B cell (primary cell): ENCODE results near the gene RSPH1. TPM values are rescaled to one million over a fixed set of nuclear protein-coding genes. Genes with fewer than 3 reads are reported as not detected.

Source experiments
- ATAC-seq: fragments of 200-7000 bp; cut with Tn5 transposase; one replicate; pipeline ENCODE4 v1.10.0; 2021; ENCODE audit warnings: low read depth, mild to moderate bottlenecking, moderate number of reproducible peaks, moderate library complexity
- CTCF ChIA-PET: fragments of 350-600 bp; sonication (Branson Sonifier 250); formaldehyde crosslinking; loops from one replicate; lab custom pipeline; 2021; ENCODE audit warnings: antibody characterized with exemption, inconsistent platforms; lab: Charles Lee
- POLR2A ChIA-PET: fragments of 350-600 bp; sonication (Branson Sonifier 250); formaldehyde crosslinking; loops from one replicate; lab custom pipeline; 2021; ENCODE audit warnings: antibody characterized with exemption; lab: Charles Lee
- DNase-seq: peaks from one replicate; pipeline ENCODE4 v3.0.0; 2013
- H2AFZ ChIP-seq: 2 replicates; pipeline ENCODE4 v1.6.1; 2012; ENCODE audit warnings: mild to moderate bottlenecking, low read depth, low read length; ENCODE audit not compliant: insufficient read depth, poor library complexity, severe bottlenecking
- H3K27ac ChIP-seq, 2 donors: 1 replicate in 1 of 2; 2 replicates in 1 of 2; pipeline ENCODE4 v1.5.1; 2012 to 2013; ENCODE audit warnings: low read length in 2 of 2, mild to moderate bottlenecking in 2 of 2, moderate library complexity in 1 of 2
- H3K27me3 ChIP-seq, 4 experiments: fragments of 200-600 bp in 1 of 4; sonication (generic) in 1 of 4; replicated peaks in 1 of 4; 1 replicate in 2 of 4; 2 replicates in 2 of 4; pipeline versions ENCODE4 v1.6.1 to v1.7.0; 2013 to 2016; ENCODE audit warnings: low read length in 3 of 4, mild to moderate bottlenecking in 2 of 4, mixed read lengths in 1 of 4, moderate library complexity in 1 of 4; ENCODE audit not compliant: insufficient read depth in 4 of 4, control insufficient read depth in 3 of 4; ENCODE audit errors: control extremely low read depth in 1 of 4
- H3K36me3 ChIP-seq, 2 experiments: replicated peaks in 1 of 2; 1 replicate in 1 of 2; 2 replicates in 1 of 2; pipeline versions ENCODE4 v1.6.1 to v1.7.1; 2013; ENCODE audit warnings: low read length in 1 of 2; ENCODE audit not compliant: insufficient read depth in 2 of 2, control insufficient read depth in 1 of 2; ENCODE audit errors: control extremely low read depth in 1 of 2, extremely low read depth in 1 of 2
- H3K4me1 ChIP-seq, 2 donors: fragments of 200-600 bp in 1 of 2; sonication (generic) in 1 of 2; 1 replicate in 1 of 2; 2 replicates in 1 of 2; pipeline versions ENCODE4 v1.5.1 to v1.6.1; 2013 to 2017; ENCODE audit warnings: low read length in 2 of 2; ENCODE audit not compliant: control insufficient read depth in 2 of 2, insufficient read depth in 2 of 2
- H3K4me2 ChIP-seq: replicated peaks from 2 replicates; pipeline ENCODE3; 2012; ENCODE audit warnings: mild to moderate bottlenecking, low read depth, low read length; ENCODE audit not compliant: poor library complexity, severe bottlenecking
- H3K4me3 ChIP-seq, 5 experiments: fragments of 200-600 bp in 1 of 5; sonication (generic) in 1 of 5; 1 replicate in 3 of 5; 2 replicates in 2 of 5; pipeline versions ENCODE4 v1.5.1 to v1.7.0; 2011 to 2016; ENCODE audit warnings: low read length in 4 of 5, mild to moderate bottlenecking in 4 of 5, low read depth in 2 of 5, control low read depth in 1 of 5, moderate library complexity in 1 of 5; ENCODE audit not compliant: insufficient read depth in 1 of 5; ENCODE audit errors: control extremely low read depth in 1 of 5, extremely low read depth in 1 of 5
- H3K79me2 ChIP-seq: fragments of 200-600 bp; sonication (generic); one replicate; pipeline ENCODE4 v1.6.0; 2016; ENCODE audit warnings: low read length; ENCODE audit not compliant: control insufficient read depth, insufficient read depth
- H3K9ac ChIP-seq: fragments of 200-600 bp; sonication (generic); 2 replicates; pipeline ENCODE4 v1.6.1; 2017; ENCODE audit warnings: mild to moderate bottlenecking, low read length, moderate library complexity
- H3K9me3 ChIP-seq, 3 donors: one replicate each; pipeline versions ENCODE4 v1.6.1 to v1.7.1; 2013; ENCODE audit warnings: low read length in 2 of 3; ENCODE audit not compliant: control insufficient read depth in 2 of 3, insufficient read depth in 1 of 3; ENCODE audit errors: control extremely low read depth in 1 of 3
- H4K20me1 ChIP-seq: 2 replicates; pipeline ENCODE4 v1.6.0; 2012; ENCODE audit warnings: mild to moderate bottlenecking, low read length; ENCODE audit not compliant: insufficient read depth, control insufficient read depth, poor library complexity, severe bottlenecking
- H3K27ac Mint-ChIP-seq: one replicate; pipeline ENCODE4 v1.8.0; 2021; ENCODE audit warnings: mixed read lengths
- H3K27me3 Mint-ChIP-seq: one replicate; pipeline ENCODE4 v1.8.0; 2021; ENCODE audit warnings: mixed read lengths
- H3K4me1 Mint-ChIP-seq: one replicate; pipeline ENCODE4 v1.8.0; 2021; ENCODE audit warnings: mixed read lengths
- H3K4me3 Mint-ChIP-seq: one replicate; pipeline ENCODE4 v1.8.0; 2021; ENCODE audit warnings: mixed read lengths
- H3K9me3 Mint-ChIP-seq: one replicate; pipeline ENCODE4 v1.8.0; 2022; ENCODE audit warnings: mixed read lengths; ENCODE audit not compliant: insufficient read depth
- EZH2 ChIP-seq: IDR thresholded peaks from 2 replicates; pipeline ENCODE4 v1.6.1; 2012; ENCODE audit warnings: borderline replicate concordance, low read depth, mild to moderate bottlenecking, moderate library complexity, low read length; ENCODE audit not compliant: insufficient read depth, poor library complexity, severe bottlenecking
- WGBS: methylation state at CpG from one replicate; pipeline ENCODE4 v1.1.5; 2013; ENCODE audit warnings: missing lambda C conversion rate; ENCODE audit not compliant: insufficient coverage; 5-methylcytosine and 5-hydroxymethylcytosine counted together
- intact Hi-C: fragments of 100-400 bp; cut with micrococcal nuclease; formaldehyde crosslinking; loops from one replicate; pipeline ENCODE4 v1.10.0; 2022
- polyA plus RNA-seq: library from polyadenylated mRNA; depleted of rRNA; stranded (reverse); fragments of >200 nt; gene quantifications from 2 replicates; pipeline ENCODE4 v1.2.3, GENCODE V29; 2012
- total RNA-seq, 2 donors: library from RNA; stranded (reverse); fragments of 120-200 nt in 1 of 2; gene quantifications; 1 replicate in 1 of 2; 2 replicates in 1 of 2; pipeline versions ENCODE4 v1.2.3 to v1.2.4, GENCODE V29; 2013 to 2022
- TF ChIP-seq, protein P1 (sequence below): fragments of 200-600 bp; IDR thresholded peaks from one replicate; pipeline ENCODE4 v1.8.0; 2022; ENCODE audit warnings: antibody characterized with exemption, mild to moderate bottlenecking

Gene RSPH1
- total and polyA plus RNA-seq, 2 donors (not counting 1 experiment from before 2014, with no cell fraction given) = 0.10 to 0.64 TPM

DNA sequence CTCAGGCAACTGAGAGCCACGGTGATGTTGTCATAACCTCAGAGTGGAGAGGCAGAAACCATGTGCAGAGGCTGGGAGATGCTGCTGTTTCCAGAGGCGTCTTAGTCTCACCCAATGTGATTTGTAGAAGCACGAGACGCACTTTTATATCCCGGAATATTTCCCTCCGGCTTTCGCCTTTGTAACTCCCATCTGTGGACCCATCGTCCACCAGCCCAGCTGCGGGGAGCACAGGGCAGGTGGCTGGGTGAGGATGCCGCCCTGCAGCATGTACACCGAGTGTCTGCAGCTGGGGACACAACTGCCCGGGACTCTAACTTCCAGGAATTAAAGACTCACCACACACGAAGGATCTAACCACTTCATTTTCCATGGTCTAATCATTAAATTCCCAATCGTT, 48.8 kb downstream of the RSPH1 start:
- H3K27ac Mint-ChIP-seq = no peak overlapping the region
- Histone ChIP-seq H3K4me2 (no peak overlapping the region), H3K9ac (no peak overlapping the region), H3K36me3 (no peaks in the 10 kb centered on the region), H3K27me3 (peaks cover 0 to 11% (median 0%) of the 10 kb centered on the region in 4 experiments), H3K79me2 (no peaks in the 10 kb centered on the region), H4K20me1 (no peaks in the 10 kb centered on the region), H3K4me1 (peaks cover 0 to 9% of the 10 kb centered on the region in 2 donors), H3K9me3 (no peaks in the 10 kb centered on the region), H3K4me3 (no peak overlapping the region), H2AFZ (no peak overlapping the region), H3K27ac (no peak overlapping the region)
- H3K27me3 Mint-ChIP-seq = peaks cover 8% of the 10 kb centered on the region
- no peaks in the 10 kb centered on the region for H3K9me3 Mint-ChIP-seq
- H3K4me3 Mint-ChIP-seq = no peak overlapping the region
- H3K4me1 Mint-ChIP-seq = peaks cover 6% of the 10 kb centered on the region
- no peak for DNase-seq
- ChIA-PET POLR2A (no interaction called here), CTCF (interaction anchor here (1.3 kb wide), 1 partner anchor 106 kb away, joined by 5 read pairs; no protein-coding TSS in a partner anchor)
- intact Hi-C loops = no loop called here
- WGBS = 94% methylated on average over 13 of the region's 14 CpGs
- no peak for ATAC-seq
- no peak for TF ChIP-seq EZH2
- TF ChIP-seq, protein P1, sequence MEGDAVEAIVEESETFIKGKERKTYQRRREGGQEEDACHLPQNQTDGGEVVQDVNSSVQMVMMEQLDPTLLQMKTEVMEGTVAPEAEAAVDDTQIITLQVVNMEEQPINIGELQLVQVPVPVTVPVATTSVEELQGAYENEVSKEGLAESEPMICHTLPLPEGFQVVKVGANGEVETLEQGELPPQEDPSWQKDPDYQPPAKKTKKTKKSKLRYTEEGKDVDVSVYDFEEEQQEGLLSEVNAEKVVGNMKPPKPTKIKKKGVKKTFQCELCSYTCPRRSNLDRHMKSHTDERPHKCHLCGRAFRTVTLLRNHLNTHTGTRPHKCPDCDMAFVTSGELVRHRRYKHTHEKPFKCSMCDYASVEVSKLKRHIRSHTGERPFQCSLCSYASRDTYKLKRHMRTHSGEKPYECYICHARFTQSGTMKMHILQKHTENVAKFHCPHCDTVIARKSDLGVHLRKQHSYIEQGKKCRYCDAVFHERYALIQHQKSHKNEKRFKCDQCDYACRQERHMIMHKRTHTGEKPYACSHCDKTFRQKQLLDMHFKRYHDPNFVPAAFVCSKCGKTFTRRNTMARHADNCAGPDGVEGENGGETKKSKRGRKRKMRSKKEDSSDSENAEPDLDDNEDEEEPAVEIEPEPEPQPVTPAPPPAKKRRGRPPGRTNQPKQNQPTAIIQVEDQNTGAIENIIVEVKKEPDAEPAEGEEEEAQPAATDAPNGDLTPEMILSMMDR = no peak

DNA sequence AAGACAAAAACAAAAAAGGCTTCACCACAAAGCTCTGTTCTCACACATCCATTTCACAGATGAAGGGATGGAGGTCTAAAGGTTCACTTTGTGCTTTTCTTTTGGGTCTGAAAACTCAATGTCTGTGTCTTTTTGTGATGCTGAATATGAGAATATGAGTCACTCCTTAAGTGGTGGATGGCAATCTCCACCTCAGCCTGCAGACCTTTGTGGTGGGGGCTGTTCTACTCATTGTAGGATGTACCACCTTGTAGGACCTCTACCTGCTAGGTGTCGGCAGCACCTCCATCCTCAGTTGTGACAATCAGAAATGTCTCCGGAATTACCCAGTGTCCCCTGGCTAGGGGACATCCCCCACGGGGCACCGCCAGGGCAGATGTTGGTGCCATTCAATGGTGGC, 49.5 kb downstream of the RSPH1 start:
- Histone ChIP-seq H3K27ac (no peak overlapping the region), H3K4me3 (no peak overlapping the region), H3K79me2 (no peaks in the 10 kb centered on the region), H3K9me3 (no peaks in the 10 kb centered on the region), H2AFZ (no peak overlapping the region), H3K4me2 (no peak overlapping the region), H3K9ac (no peak overlapping the region), H4K20me1 (no peaks in the 10 kb centered on the region), H3K4me1 (peaks cover 0 to 9% of the 10 kb centered on the region in 2 donors), H3K27me3 (peaks cover 0 to 11% (median 0%) of the 10 kb centered on the region in 4 experiments), H3K36me3 (no peaks in the 10 kb centered on the region)
- Mint-ChIP-seq H3K27me3 (peaks cover 8% of the 10 kb centered on the region), H3K4me3 (no peak overlapping the region), H3K27ac (no peak overlapping the region), H3K9me3 (no peaks in the 10 kb centered on the region), H3K4me1 (peaks cover 6% of the 10 kb centered on the region)
- TF ChIP-seq EZH2 = no peak
- TF ChIP-seq, protein P1 = no peak
- DNase-seq = no peak
- ATAC-seq = no peak
- ChIA-PET POLR2A (no interaction called here), CTCF (interaction anchor here (1.3 kb wide), 1 partner anchor 105 kb away, joined by 5 read pairs; no protein-coding TSS in a partner anchor)
- intact Hi-C loops = no loop called here
- 92% methylated on average over 4 of the region's 4 CpGs for WGBS
